PC-9 (cell line): ENCODE data around the gene UBE2Z. TPM values are rescaled to one million over a fixed set of nuclear protein-coding genes. Genes with fewer than 3 reads are reported as not detected.

ENCODE experiments used
- BruUV-seq: library from RNA; stranded (reverse); fragments of 400-500 nt; replicated peaks from 2 replicates; lab custom pipeline; 2021; lab: Mats Ljungman, UMichigan
- CTCF ChIA-PET: fragments of 300-600 bp; sonication (Branson Sonifier 250); formaldehyde crosslinking; loops from one replicate; lab custom pipeline; 2022; ENCODE audit warnings: antibody characterized with exemption; lab: Charles Lee
- POLR2A ChIA-PET: fragments of 300-600 bp; sonication (Branson Sonifier 250); formaldehyde crosslinking; loops from one replicate; lab custom pipeline; 2022; ENCODE audit warnings: antibody characterized with exemption; ENCODE audit not compliant: unreplicated experiment; lab: Charles Lee
- DNase-seq, 2 experiments: peaks; one replicate each; pipeline versions ENCODE4 v3.0.0 to v3.0.0-alpha.2; 2015 to 2022; ENCODE audit warnings: mixed read lengths in 1 of 2
- H2AFZ ChIP-seq: fragments of 200-600 bp; sonication (generic); 2 replicates; pipeline ENCODE4 v1.8.1; 2017; ENCODE audit warnings: antibody characterized with exemption
- H3F3A ChIP-seq: fragments of 200-600 bp; sonication (generic); 2 replicates; pipeline ENCODE4 v1.8.1; 2017; ENCODE audit warnings: antibody characterized with exemption, mild to moderate bottlenecking, low read depth; ENCODE audit not compliant: insufficient read depth
- H3K27ac ChIP-seq: fragments of 200-600 bp; sonication (generic); 2 replicates; pipeline ENCODE4 v1.6.1; 2016; ENCODE audit warnings: mixed run types
- H3K27me3 ChIP-seq: fragments of 200-600 bp; sonication (generic); 2 replicates; pipeline ENCODE4 v1.6.1; 2016; ENCODE audit warnings: low read depth, mixed run types; ENCODE audit not compliant: insufficient read depth
- H3K36me3 ChIP-seq: fragments of 200-600 bp; sonication (generic); 2 replicates; pipeline ENCODE4 v1.6.1; 2016; ENCODE audit warnings: low read depth, mixed run types
- H3K4me1 ChIP-seq: fragments of 200-600 bp; sonication (generic); replicated peaks from 2 replicates; pipeline ENCODE4 v1.6.1; 2016; ENCODE audit warnings: mixed run types; ENCODE audit not compliant: insufficient read depth
- H3K4me2 ChIP-seq: fragments of 200-600 bp; sonication (generic); 2 replicates; pipeline ENCODE4 v1.6.1; 2017; ENCODE audit warnings: mixed run types
- H3K4me3 ChIP-seq: fragments of 200-600 bp; sonication (generic); 2 replicates; pipeline ENCODE4 v1.6.1; 2016; ENCODE audit warnings: mixed run types
- H3K79me2 ChIP-seq: fragments of 200-600 bp; sonication (generic); 2 replicates; pipeline ENCODE4 v1.6.1; 2017; ENCODE audit warnings: low read depth, mixed run types
- H3K9me2 ChIP-seq: fragments of 200-600 bp; sonication (generic); 2 replicates; pipeline ENCODE4 v1.8.1; 2017; ENCODE audit warnings: mild to moderate bottlenecking; ENCODE audit not compliant: insufficient read depth
- H3K9me3 ChIP-seq: fragments of 200-600 bp; sonication (generic); 2 replicates; pipeline ENCODE4 v1.8.1; 2016; ENCODE audit warnings: low read depth; ENCODE audit not compliant: insufficient read depth
- H4K20me1 ChIP-seq: fragments of 200-600 bp; sonication (generic); 2 replicates; pipeline ENCODE4 v1.8.1; 2017; ENCODE audit not compliant: insufficient read depth
- CTCF ChIP-seq: fragments of 200-600 bp; sonication (generic); conservative IDR thresholded peaks from 2 replicates; pipeline ENCODE4 v1.6.1; 2017; ENCODE audit warnings: mixed run types, antibody characterized with exemption, mild to moderate bottlenecking, moderate library complexity
- EZH2 ChIP-seq: fragments of 200-600 bp; sonication (generic); IDR thresholded peaks from 2 replicates; pipeline ENCODE4 v1.8.0; 2017; ENCODE audit warnings: antibody characterized with exemption, low read depth
- intact Hi-C: fragments of 100-400 bp; cut with micrococcal nuclease; formaldehyde crosslinking; loops from one replicate; pipeline ENCODE4 v1.10.0; 2022; ENCODE audit not compliant: unreplicated experiment
- total RNA-seq: library from RNA; stranded (reverse); gene quantifications from 2 replicates; pipeline ENCODE4 v1.2.3, GENCODE V29; 2021

Gene UBE2Z
- total RNA-seq, 1 experiment from 2014 or later = 99.4 TPM

GRCh38 chr17:48970865-48971687, 62.9 kb downstream of the UBE2Z start:
- Histone ChIP-seq H3K79me2 (no peaks in the 10 kb centered on the region), H3K4me2 (peak overlapping the region; percentile 75), H3K9me2 (no peaks in the 10 kb centered on the region), H2AFZ (no peak overlapping the region), H3K36me3 (no peaks in the 10 kb centered on the region), H3K9me3 (no peaks in the 10 kb centered on the region), H4K20me1 (no peaks in the 10 kb centered on the region), H3K4me1 (peaks cover 27% of the 10 kb centered on the region), H3F3A (peaks cover 21% of the 10 kb centered on the region; the same call in 1 of the 2 replicates), H3K4me3 (no peak overlapping the region), H3K27ac (no peak overlapping the region), H3K27me3 (no peaks in the 10 kb centered on the region)
- BruUV-seq = no TSS peak
- no peak for DNase-seq
- POLR2A ChIA-PET = no interaction called here
- CTCF ChIA-PET = no interaction called here
- intact Hi-C loops = no loop called here
- TF ChIP-seq CTCF (no peak), EZH2 (no peak)

- Histone ChIP-seq H3K9me3 (no peaks in the 10 kb centered on the region), H3K4me3 (peak overlapping the region; percentile 8; the same call in 1 of the 2 replicates), H3K27me3 (no peaks in the 10 kb centered on the region), H2AFZ (peak overlapping the region; percentile 6; the same call in 1 of the 2 replicates), H4K20me1 (no peaks in the 10 kb centered on the region), H3F3A (peaks cover 21% of the 10 kb centered on the region; the same call in 1 of the 2 replicates), H3K36me3 (no peaks in the 10 kb centered on the region), H3K9me2 (no peaks in the 10 kb centered on the region), H3K4me1 (peaks cover 27% of the 10 kb centered on the region), H3K79me2 (no peaks in the 10 kb centered on the region), H3K4me2 (peak overlapping the region; percentile 75), H3K27ac (peak overlapping the region; percentile 69)
- ChIA-PET POLR2A (interaction anchor here (0.5 to 0.7 kb wide), 2 partner anchors 12 to 92 kb away, joined by 3 to 5 read pairs; no protein-coding TSS in a partner anchor), CTCF (interaction anchor here (0.7 kb wide), 1 partner anchor 67 kb away, joined by 8 read pairs; no protein-coding TSS in a partner anchor)
- intact Hi-C loops = no loop called here
- TF ChIP-seq CTCF (no peak), EZH2 (no peak)
- DNase-seq = no peak
- TSS peak; percentile 78 for BruUV-seq
These were observed 64.5 kb downstream of the UBE2Z start for GRCh38 chr17:48972749-48973097.

DNA sequence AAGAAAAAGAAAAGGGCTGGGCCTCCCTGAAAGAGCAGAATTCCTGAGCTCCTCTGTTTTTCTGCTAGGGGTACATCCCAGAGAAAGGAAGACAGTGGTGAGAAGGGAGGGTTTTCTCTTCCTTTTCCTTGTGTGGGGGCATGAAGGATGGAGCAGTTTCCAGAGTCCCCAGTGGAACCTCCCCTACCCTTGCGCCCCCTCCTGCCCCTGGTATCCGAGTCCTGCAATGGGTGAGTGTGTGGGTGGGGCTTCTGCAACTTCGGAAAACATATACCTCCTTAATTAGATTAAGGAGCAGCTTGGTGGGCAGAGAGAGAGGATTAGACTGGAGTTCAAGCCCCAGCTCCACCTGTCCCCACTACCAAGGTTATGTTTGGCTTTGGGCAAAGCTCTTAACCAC, 65.6 kb downstream of the UBE2Z start:
- H3K79me2 ChIP-seq = no peaks in the 10 kb centered on the region
- no TSS peak for BruUV-seq
- H4K20me1 ChIP-seq = no peaks in the 10 kb centered on the region
- no peak overlapping the region for H3K27ac ChIP-seq
- peaks cover 16% of the 10 kb centered on the region; the same call in 1 of the 2 replicates for H3F3A ChIP-seq
- ChIA-PET CTCF (interaction anchor here (0.6 kb wide), 1 partner anchor 24 kb away, joined by 13 read pairs; no protein-coding TSS in a partner anchor), POLR2A (no interaction called here)
- peaks cover 27% of the 10 kb centered on the region for H3K4me1 ChIP-seq
- H3K4me2 ChIP-seq = no peak overlapping the region
- no peak overlapping the region for H3K4me3 ChIP-seq
- H3K36me3 ChIP-seq = no peaks in the 10 kb centered on the region
- TF ChIP-seq EZH2 (no peak), CTCF (no peak)
- intact Hi-C loops = no loop called here
- no peaks in the 10 kb centered on the region for H3K27me3 ChIP-seq
- no peak overlapping the region for H2AFZ ChIP-seq
- H3K9me2 ChIP-seq = no peaks in the 10 kb centered on the region
- DNase-seq = no peak
- H3K9me3 ChIP-seq = no peaks in the 10 kb centered on the region

Other genes with a start within 250 kb of the UBE2Z start
- not detected in 2 replicates for gene PRAC1, start 185.9 kb upstream of the UBE2Z start, total RNA-seq
- not detected in 2 replicates for gene PRAC2, start 185.2 kb upstream of the UBE2Z start, total RNA-seq
- gene HOXB13, start 179.7 kb upstream of the UBE2Z start, total RNA-seq = 0.15 TPM in 1 of 2 replicates, not detected in the other
- not detected in 2 replicates for gene TTLL6, start 91.2 kb upstream of the UBE2Z start, total RNA-seq
- gene CALCOCO2, start 77.4 kb upstream of the UBE2Z start, total RNA-seq = 82.9 and 95.9 TPM in 2 replicates
- 62.7 and 71.2 TPM in 2 replicates for gene ATP5MC1, start 15.6 kb upstream of the UBE2Z start, total RNA-seq
- gene SNF8, start 36.4 kb downstream of the UBE2Z start, total RNA-seq = 103 and 118 TPM in 2 replicates
- not detected in 2 replicates for gene GIP, start 60.2 kb downstream of the UBE2Z start, total RNA-seq
- gene IGF2BP1, start 89.0 kb downstream of the UBE2Z start, total RNA-seq = 56.5 and 57.4 TPM in 2 replicates
- 0.10 TPM in 1 of 2 replicates, not detected in the other for gene B4GALNT2, start 224.4 kb downstream of the UBE2Z start, total RNA-seq